GM12875 (cell line): Measurements from ENCODE around the gene TMEM217.

Experiments used
- H3K4me3 ChIP-seq: one replicate; pipeline ENCODE4 v1.5.1; 2011; ENCODE audit warnings: low read depth, low read length, control low read depth
- CTCF ChIP-seq: IDR thresholded peaks from 2 replicates; pipeline ENCODE4 v1.5.1; 2011; ENCODE audit warnings: low read depth, mild to moderate bottlenecking, control low read depth, inconsistent platforms, low read length, moderate library complexity, borderline replicate concordance; ENCODE audit not compliant: insufficient read depth

TMEM217 gene

GRCh38 chr6:37212268-37212667 is 45.7 kb downstream of the TMEM217 start:
- TF ChIP-seq CTCF, result no peak
- no peak overlapping the region for H3K4me3 ChIP-seq

- H3K4me3 ChIP-seq, result no peak overlapping the region
- peak; percentile 77 for TF ChIP-seq CTCF
Observed at GRCh38 chr6:37210313-37210968, 47.5 kb downstream of the TMEM217 start.

- no peak for TF ChIP-seq CTCF
- H3K4me3 ChIP-seq, result no peak overlapping the region
Observed at GRCh38 chr6:37209461-37210205, 48.3 kb downstream of the TMEM217 start.

GRCh38 chr6:37208793-37209192 is 49.2 kb downstream of the TMEM217 start:
- no peak for TF ChIP-seq CTCF
- no peak overlapping the region for H3K4me3 ChIP-seq

GRCh38 chr6:37207903-37208456 is 50.0 kb downstream of the TMEM217 start:
- TF ChIP-seq CTCF, result peak; percentile 95
- no peak overlapping the region for H3K4me3 ChIP-seq

GRCh38 chr6:37206622-37207021 is 51.3 kb downstream of the TMEM217 start:
- H3K4me3 ChIP-seq, result no peak overlapping the region
- TF ChIP-seq CTCF, result no peak

- no peak overlapping the region for H3K4me3 ChIP-seq
- TF ChIP-seq CTCF, result no peak
Observed at GRCh38 chr6:37205997-37206340, 52.0 kb downstream of the TMEM217 start.
